HG02588 (cell line): ENCODE results near the gene GRM7.

Source experiments
- ATAC-seq: cut with Tn5 transposase; IDR thresholded peaks from one replicate; pipeline ENCODE4 v1.9.1; 2021; ENCODE audit warnings: mild to moderate bottlenecking, moderate library complexity; ENCODE audit not compliant: unreplicated experiment

The GRM7 gene

GRCh38 chr3:6965881-6966280 lies 105.0 kb downstream of the GRM7 start:
- no peak for ATAC-seq

- ATAC-seq = no peak
Measured at GRCh38 chr3:6971933-6972332, 111.0 kb downstream of the GRM7 start.

- ATAC-seq = no peak
Measured at GRCh38 chr3:6985848-6986247, 124.9 kb downstream of the GRM7 start.

- ATAC-seq = no peak
Measured at GRCh38 chr3:6989608-6990291, 128.8 kb downstream of the GRM7 start.

- no peak for ATAC-seq
Measured at GRCh38 chr3:6994081-6994668, 133.3 kb downstream of the GRM7 start.

- ATAC-seq = no peak
Measured at GRCh38 chr3:7000501-7000900, 139.6 kb downstream of the GRM7 start.

- ATAC-seq = no peak
Measured at GRCh38 chr3:7001370-7001769, 140.5 kb downstream of the GRM7 start.

- ATAC-seq = no peak
Measured at GRCh38 chr3:7015683-7016440, 154.9 kb downstream of the GRM7 start.

GRCh38 chr3:7025581-7026300 lies 164.8 kb downstream of the GRM7 start:
- ATAC-seq = no peak

- ATAC-seq = no peak
Measured at GRCh38 chr3:7029562-7029961, 168.6 kb downstream of the GRM7 start.

- ATAC-seq = no peak
Measured at GRCh38 chr3:7038394-7038793, 177.5 kb downstream of the GRM7 start.

GRCh38 chr3:7062714-7063113 lies 201.8 kb downstream of the GRM7 start:
- ATAC-seq = no peak

GRCh38 chr3:7070461-7070860 lies 209.5 kb downstream of the GRM7 start:
- no peak for ATAC-seq

- no peak for ATAC-seq
Measured at GRCh38 chr3:7074217-7074616, 213.3 kb downstream of the GRM7 start.

GRCh38 chr3:7075117-7075516 lies 214.2 kb downstream of the GRM7 start:
- ATAC-seq = no peak

GRCh38 chr3:7075901-7076300 lies 215.0 kb downstream of the GRM7 start:
- no peak for ATAC-seq

GRCh38 chr3:7082244-7082643 lies 221.3 kb downstream of the GRM7 start:
- ATAC-seq = no peak

GRCh38 chr3:7086417-7086816 lies 225.5 kb downstream of the GRM7 start:
- ATAC-seq = no peak

GRCh38 chr3:7095116-7095515 lies 234.2 kb downstream of the GRM7 start:
- no peak for ATAC-seq

- no peak for ATAC-seq
Measured at GRCh38 chr3:7100136-7100535, 239.2 kb downstream of the GRM7 start.

- ATAC-seq = no peak
Measured at GRCh38 chr3:7106635-7107034, 245.7 kb downstream of the GRM7 start.
